GM12878 (cell line): ENCODE results near the gene PLPP2. TPM values are rescaled to one million over a fixed set of nuclear protein-coding genes. Genes with fewer than 3 reads are reported as not detected.
A peak's percentile ranks its signal among the peaks of the same experiment; 100 is the strongest.

Experiments
- ATAC-seq: fragments of 200-7000 bp; cut with Tn5 transposase; 3 replicates; pipeline ENCODE4 v1.9.1; 2020; ENCODE audit warnings: mild to moderate bottlenecking, moderate library complexity
- BruUV-seq: library from RNA; stranded (reverse); fragments of 400-500 nt; replicated peaks from 2 replicates; lab custom pipeline; 2021; lab: Mats Ljungman, UMichigan
- CTCF ChIA-PET: fragments of 300-600 bp; sonication (Branson Sonifier 250); formaldehyde crosslinking; extraction: SDS; loops from one replicate; lab custom pipeline; 2021; ENCODE audit warnings: inconsistent platforms; lab: Yijun Ruan, JAX
- POLR2A ChIA-PET: fragments of 350-600 bp; formaldehyde crosslinking; extraction: SDS; loops from one replicate; lab custom pipeline; 2021; ENCODE audit warnings: inconsistent platforms; lab: Charles Lee
- RAD21 ChIA-PET: fragments of 300-600 bp; sonication (Branson Sonifier 250); formaldehyde crosslinking; loops from one replicate; lab custom pipeline; 2023; ENCODE audit warnings: antibody characterized with exemption; ENCODE audit not compliant: unreplicated experiment; lab: Charles Lee
- SMC1A ChIA-PET: fragments of 300-600 bp; sonication (Branson Sonifier 250); formaldehyde crosslinking; loops from one replicate; lab custom pipeline; 2023; ENCODE audit not compliant: unreplicated experiment, uncharacterized antibody; lab: Charles Lee
- DNase-seq: peaks from one replicate; pipeline ENCODE4 v3.0.0-alpha.2; 2011; ENCODE audit warnings: low read depth, low spot score
- FAIRE-seq: peaks from 3 replicates; lab custom pipeline; 2011; peaks lifted over from hg19 to GRCh38; lab: Jason Lieb, UNC
- H2AFZ ChIP-seq: 2 replicates; pipeline ENCODE4 v1.6.0; 2011; ENCODE audit warnings: low read depth, low read length, control low read depth; ENCODE audit not compliant: control insufficient read depth
- H3K27ac ChIP-seq: 2 replicates; pipeline ENCODE4 v1.5.1; 2011; ENCODE audit warnings: control low read depth; ENCODE audit not compliant: control insufficient read depth, insufficient read depth
- H3K27me3 ChIP-seq, 2 experiments: replicated peaks in 1 of 2; 2 replicates each; pipeline versions ENCODE4 v1.6.0 to v1.6.1; 2011; ENCODE audit warnings: low read length in 1 of 2; ENCODE audit not compliant: control insufficient read depth in 2 of 2, insufficient read depth in 2 of 2
- H3K36me3 ChIP-seq, 2 experiments: 2 replicates each; pipeline ENCODE4 v1.5.1; 2011; ENCODE audit warnings: low read length in 1 of 2; ENCODE audit not compliant: control insufficient read depth in 2 of 2, insufficient read depth in 2 of 2
- H3K4me1 ChIP-seq: 2 replicates; pipeline ENCODE4 v1.6.1; 2011; ENCODE audit warnings: mild to moderate bottlenecking, low read length, moderate library complexity, mixed read lengths; ENCODE audit not compliant: control insufficient read depth, insufficient read depth
- H3K4me2 ChIP-seq: 2 replicates; pipeline ENCODE4 v1.6.0; 2011; ENCODE audit warnings: control low read depth; ENCODE audit not compliant: control insufficient read depth, insufficient read depth
- H3K4me3 ChIP-seq: fragments of 200-600 bp; sonication (generic); 2 replicates; pipeline ENCODE4 v1.5.1; 2016
- H3K79me2 ChIP-seq: 2 replicates; pipeline ENCODE4 v1.6.0; 2011; ENCODE audit warnings: low read length; ENCODE audit not compliant: control insufficient read depth, insufficient read depth
- H3K9ac ChIP-seq: 2 replicates; pipeline ENCODE4 v1.8.0; 2011; ENCODE audit warnings: low read length, control low read depth, mixed read lengths; ENCODE audit not compliant: control insufficient read depth, insufficient read depth
- H3K9me3 ChIP-seq: replicated peaks from 3 replicates; pipeline ENCODE4 v1.5.1; 2011; ENCODE audit warnings: mild to moderate bottlenecking, low read length; ENCODE audit not compliant: control insufficient read depth, insufficient read depth
- H4K20me1 ChIP-seq: 2 replicates; pipeline ENCODE4 v1.6.0; 2011; ENCODE audit not compliant: control insufficient read depth, insufficient read depth
- ESRRA ChIP-seq: IDR thresholded peaks from 2 replicates; pipeline ENCODE4 v1.6.1; 2012; ENCODE audit warnings: mild to moderate bottlenecking, low read length, improper control_type of control experiment
- RAD21 ChIP-seq: IDR thresholded peaks from 2 replicates; pipeline ENCODE4 v1.6.1; 2011; ENCODE audit warnings: mild to moderate bottlenecking, low read depth, low read length, moderate library complexity; ENCODE audit not compliant: insufficient read depth
- RELA ChIP-seq: fragments of 450-650 bp; IDR thresholded peaks from 2 replicates; pipeline ENCODE4 v1.8.0; 2014; ENCODE audit warnings: borderline replicate concordance; ENCODE audit not compliant: partially characterized antibody
- TARDBP ChIP-seq: IDR thresholded peaks from 2 replicates; pipeline ENCODE4 v1.6.1; 2016; ENCODE audit warnings: borderline replicate concordance
- ZBTB33 ChIP-seq: fragments of 450-650 bp; IDR thresholded peaks from 2 replicates; pipeline ENCODE4 v1.6.1; 2017; ENCODE audit warnings: mild to moderate bottlenecking
- WGBS: methylation state at CpG from one replicate; pipeline ENCODE4 v1.1.6; 2016; ENCODE audit warnings: low lambda C conversion rate; ENCODE audit not compliant: insufficient replicate concordance, insufficient coverage; ENCODE audit errors: missing lambda C conversion rate; 5-methylcytosine and 5-hydroxymethylcytosine counted together
- in situ Hi-C: fragments of 300-500 bp; cut with MboI; formaldehyde crosslinking; loops from 9 replicates; pipeline ENCODE4 v1.14.3; 2018; ENCODE audit warnings: mixed read lengths
- intact Hi-C: fragments of 100-400 bp; cut with micrococcal nuclease; formaldehyde crosslinking; loops from one replicate; pipeline ENCODE4 v1.14.2; 2022; ENCODE audit not compliant: unreplicated experiment
- polyA plus RNA-seq, 11 experiments: library from polyadenylated mRNA; depleted of rRNA in 4 of 11; unstranded in 6 of 11; stranded (reverse) in 5 of 11; fragments of >200 nt; fragmentation: Nextera tagmentation in 4 of 11; fragmentation: Illumina TruSeq in 1 of 11; extraction: Ambion mirVana in 4 of 11; extraction: Trizol in 1 of 11; gene quantifications; 1 replicate in 1 of 11; 2 replicates in 10 of 11; pipeline versions ENCODE4 v1.2.1 to v1.2.3, GENCODE V29; 2011 to 2016; ENCODE audit warnings: inconsistent platforms in 2 of 11, missing spikeins in 2 of 11, low read depth in 1 of 11
- total RNA-seq, 4 experiments: library from RNA; depleted of rRNA in 3 of 4; stranded (reverse); fragments of >200 nt in 3 of 4; fragmentation: Illumina TruSeq in 1 of 4; extraction: Trizol in 1 of 4; gene quantifications; 2 replicates each; pipeline versions ENCODE4 v1.2.1 to v1.2.3, GENCODE V29; 2013 to 2021
- TF ChIP-seq, protein P1 (sequence below): fragments of 450-650 bp; IDR thresholded peaks from 2 replicates; pipeline ENCODE4 v1.6.1; 2017; ENCODE audit warnings: mild to moderate bottlenecking, low read depth, inconsistent platforms; ENCODE audit not compliant: poor library complexity, severe bottlenecking
- TF ChIP-seq, protein P2 (sequence below): fragments of 450-650 bp; IDR thresholded peaks from 2 replicates; pipeline ENCODE4 v1.6.1; 2017; ENCODE audit warnings: mild to moderate bottlenecking, moderate library complexity

Gene PLPP2
- total and polyA plus RNA-seq, 10 of the 15 experiments (the other 5 are each of a cell fraction or from before 2014, with no cell fraction given), result 0.04 to 0.62 (median 0.14) TPM; not detected in 7

- no peak for FAIRE-seq
- intact Hi-C loops (no loop called here), in situ Hi-C loops (no loop called here)
Observed at GRCh38 chr19:289651-290371, 1.4 kb downstream of the PLPP2 start.

More at GRCh38 chr19:289651-290371, 1.4 kb downstream of the PLPP2 start:
- no TSS peak for BruUV-seq
- no peak overlapping the region for H3K4me3 ChIP-seq
- H3K4me1 ChIP-seq, result no peaks in the 10 kb centered on the region
- no peak overlapping the region for H3K4me2 ChIP-seq
- H3K27me3 ChIP-seq, result peaks cover 0 to 5% of the 10 kb centered on the region in 2 experiments; a peak in 2 of 4 replicates
- H3K9me3 ChIP-seq, result no peaks in the 10 kb centered on the region
- ATAC-seq, result peak; percentile 44
- no peak overlapping the region for H2AFZ ChIP-seq
- no peaks in the 10 kb centered on the region for H3K79me2 ChIP-seq
- POLR2A ChIA-PET, result no interaction called here
- CTCF ChIA-PET, result no interaction called here
- RAD21 ChIA-PET, result no interaction called here
- TF ChIP-seq ZBTB33 (no peak), ESRRA (no peak), TARDBP (no peak), RELA (no peak), RAD21 (no peak)
- TF ChIP-seq, protein P1, sequence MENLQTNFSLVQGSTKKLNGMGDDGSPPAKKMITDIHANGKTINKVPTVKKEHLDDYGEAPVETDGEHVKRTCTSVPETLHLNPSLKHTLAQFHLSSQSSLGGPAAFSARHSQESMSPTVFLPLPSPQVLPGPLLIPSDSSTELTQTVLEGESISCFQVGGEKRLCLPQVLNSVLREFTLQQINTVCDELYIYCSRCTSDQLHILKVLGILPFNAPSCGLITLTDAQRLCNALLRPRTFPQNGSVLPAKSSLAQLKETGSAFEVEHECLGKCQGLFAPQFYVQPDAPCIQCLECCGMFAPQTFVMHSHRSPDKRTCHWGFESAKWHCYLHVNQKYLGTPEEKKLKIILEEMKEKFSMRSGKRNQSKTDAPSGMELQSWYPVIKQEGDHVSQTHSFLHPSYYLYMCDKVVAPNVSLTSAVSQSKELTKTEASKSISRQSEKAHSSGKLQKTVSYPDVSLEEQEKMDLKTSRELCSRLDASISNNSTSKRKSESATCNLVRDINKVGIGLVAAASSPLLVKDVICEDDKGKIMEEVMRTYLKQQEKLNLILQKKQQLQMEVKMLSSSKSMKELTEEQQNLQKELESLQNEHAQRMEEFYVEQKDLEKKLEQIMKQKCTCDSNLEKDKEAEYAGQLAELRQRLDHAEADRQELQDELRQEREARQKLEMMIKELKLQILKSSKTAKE, result no peak
- TF ChIP-seq, protein P2, sequence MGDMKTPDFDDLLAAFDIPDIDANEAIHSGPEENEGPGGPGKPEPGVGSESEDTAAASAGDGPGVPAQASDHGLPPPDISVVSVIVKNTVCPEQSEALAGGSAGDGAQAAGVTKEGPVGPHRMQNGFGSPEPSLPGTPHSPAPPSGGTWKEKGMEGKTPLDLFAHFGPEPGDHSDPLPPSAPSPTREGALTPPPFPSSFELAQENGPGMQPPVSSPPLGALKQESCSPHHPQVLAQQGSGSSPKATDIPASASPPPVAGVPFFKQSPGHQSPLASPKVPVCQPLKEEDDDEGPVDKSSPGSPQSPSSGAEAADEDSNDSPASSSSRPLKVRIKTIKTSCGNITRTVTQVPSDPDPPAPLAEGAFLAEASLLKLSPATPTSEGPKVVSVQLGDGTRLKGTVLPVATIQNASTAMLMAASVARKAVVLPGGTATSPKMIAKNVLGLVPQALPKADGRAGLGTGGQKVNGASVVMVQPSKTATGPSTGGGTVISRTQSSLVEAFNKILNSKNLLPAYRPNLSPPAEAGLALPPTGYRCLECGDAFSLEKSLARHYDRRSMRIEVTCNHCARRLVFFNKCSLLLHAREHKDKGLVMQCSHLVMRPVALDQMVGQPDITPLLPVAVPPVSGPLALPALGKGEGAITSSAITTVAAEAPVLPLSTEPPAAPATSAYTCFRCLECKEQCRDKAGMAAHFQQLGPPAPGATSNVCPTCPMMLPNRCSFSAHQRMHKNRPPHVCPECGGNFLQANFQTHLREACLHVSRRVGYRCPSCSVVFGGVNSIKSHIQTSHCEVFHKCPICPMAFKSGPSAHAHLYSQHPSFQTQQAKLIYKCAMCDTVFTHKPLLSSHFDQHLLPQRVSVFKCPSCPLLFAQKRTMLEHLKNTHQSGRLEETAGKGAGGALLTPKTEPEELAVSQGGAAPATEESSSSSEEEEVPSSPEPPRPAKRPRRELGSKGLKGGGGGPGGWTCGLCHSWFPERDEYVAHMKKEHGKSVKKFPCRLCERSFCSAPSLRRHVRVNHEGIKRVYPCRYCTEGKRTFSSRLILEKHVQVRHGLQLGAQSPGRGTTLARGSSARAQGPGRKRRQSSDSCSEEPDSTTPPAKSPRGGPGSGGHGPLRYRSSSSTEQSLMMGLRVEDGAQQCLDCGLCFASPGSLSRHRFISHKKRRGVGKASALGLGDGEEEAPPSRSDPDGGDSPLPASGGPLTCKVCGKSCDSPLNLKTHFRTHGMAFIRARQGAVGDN, result no peak
- TF ChIP-seq, all 136 proteins: peak for 0
- H3K9ac ChIP-seq, result no peak overlapping the region
- DNase-seq, result no peak
- SMC1A ChIA-PET, result no interaction called here
- 40% methylated on average over 26 of the region's 26 CpGs for WGBS
- no peaks in the 10 kb centered on the region for H3K36me3 ChIP-seq
- no peaks in the 10 kb centered on the region for H4K20me1 ChIP-seq
- H3K27ac ChIP-seq, result no peak overlapping the region
